GM12873 (cell line): Measurements from ENCODE around the gene ANKUB1.

Experiments used
- TF ChIP-seq, protein P1 (sequence below): IDR thresholded peaks from 2 replicates; pipeline ENCODE4 v1.5.1; 2012; ENCODE audit warnings: low read depth, mild to moderate bottlenecking, moderate library complexity, low read length, control low read depth; ENCODE audit not compliant: insufficient read depth; ENCODE audit errors: missing control alignments

Gene ANKUB1

DNA sequence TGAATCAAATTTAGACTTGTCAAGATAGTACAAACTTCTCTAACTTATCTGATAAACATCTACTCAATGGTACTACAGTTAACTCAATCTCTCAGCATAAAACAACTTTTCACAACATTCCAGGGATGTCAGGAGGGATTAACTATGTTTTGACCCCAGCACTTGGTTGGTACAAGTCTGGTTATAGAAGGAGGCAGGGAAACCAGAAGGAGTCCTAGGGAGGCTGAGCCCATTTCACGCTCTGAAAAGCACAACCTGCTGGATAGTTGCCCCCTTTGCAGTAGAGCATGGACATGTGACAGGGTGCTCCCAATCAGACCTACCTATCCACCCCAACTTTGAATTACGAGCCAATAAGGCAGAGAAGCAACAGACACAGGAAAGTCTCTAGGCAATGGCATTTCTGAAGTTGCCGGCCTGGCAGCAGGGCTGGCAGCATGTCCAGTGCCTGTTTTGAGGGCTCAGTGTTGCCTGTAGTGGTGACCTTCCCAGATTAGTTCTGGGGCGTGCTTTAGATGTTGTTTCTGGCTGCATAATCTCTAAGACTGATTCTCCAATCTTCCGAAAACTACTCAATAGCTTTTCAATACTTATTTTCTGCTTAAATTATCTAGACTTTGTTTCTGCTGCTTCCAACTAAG lies 8.2 kb downstream of the ANKUB1 start:
- TF ChIP-seq, protein P1, sequence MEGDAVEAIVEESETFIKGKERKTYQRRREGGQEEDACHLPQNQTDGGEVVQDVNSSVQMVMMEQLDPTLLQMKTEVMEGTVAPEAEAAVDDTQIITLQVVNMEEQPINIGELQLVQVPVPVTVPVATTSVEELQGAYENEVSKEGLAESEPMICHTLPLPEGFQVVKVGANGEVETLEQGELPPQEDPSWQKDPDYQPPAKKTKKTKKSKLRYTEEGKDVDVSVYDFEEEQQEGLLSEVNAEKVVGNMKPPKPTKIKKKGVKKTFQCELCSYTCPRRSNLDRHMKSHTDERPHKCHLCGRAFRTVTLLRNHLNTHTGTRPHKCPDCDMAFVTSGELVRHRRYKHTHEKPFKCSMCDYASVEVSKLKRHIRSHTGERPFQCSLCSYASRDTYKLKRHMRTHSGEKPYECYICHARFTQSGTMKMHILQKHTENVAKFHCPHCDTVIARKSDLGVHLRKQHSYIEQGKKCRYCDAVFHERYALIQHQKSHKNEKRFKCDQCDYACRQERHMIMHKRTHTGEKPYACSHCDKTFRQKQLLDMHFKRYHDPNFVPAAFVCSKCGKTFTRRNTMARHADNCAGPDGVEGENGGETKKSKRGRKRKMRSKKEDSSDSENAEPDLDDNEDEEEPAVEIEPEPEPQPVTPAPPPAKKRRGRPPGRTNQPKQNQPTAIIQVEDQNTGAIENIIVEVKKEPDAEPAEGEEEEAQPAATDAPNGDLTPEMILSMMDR, result no peak

DNA sequence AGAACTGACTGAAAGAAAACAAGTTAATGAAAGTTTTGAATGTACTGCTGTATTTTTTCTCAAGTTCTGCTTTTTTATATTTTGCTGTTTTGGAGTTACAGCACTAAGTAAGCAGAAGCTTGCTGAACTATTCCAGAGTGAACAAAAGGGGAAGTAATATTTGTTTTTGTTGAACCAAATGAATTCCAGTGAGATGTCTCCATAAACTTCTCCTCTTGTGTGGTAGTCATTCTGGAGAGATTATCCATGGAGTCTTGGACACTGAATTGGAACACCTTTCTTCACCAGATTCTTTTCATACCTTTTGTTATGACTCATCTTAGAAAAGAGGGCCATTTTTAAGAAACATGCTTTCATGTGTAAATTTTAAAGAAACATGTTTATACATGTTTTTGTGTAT lies 8.8 kb downstream of the ANKUB1 start:
- TF ChIP-seq, protein P1, result no peak

DNA sequence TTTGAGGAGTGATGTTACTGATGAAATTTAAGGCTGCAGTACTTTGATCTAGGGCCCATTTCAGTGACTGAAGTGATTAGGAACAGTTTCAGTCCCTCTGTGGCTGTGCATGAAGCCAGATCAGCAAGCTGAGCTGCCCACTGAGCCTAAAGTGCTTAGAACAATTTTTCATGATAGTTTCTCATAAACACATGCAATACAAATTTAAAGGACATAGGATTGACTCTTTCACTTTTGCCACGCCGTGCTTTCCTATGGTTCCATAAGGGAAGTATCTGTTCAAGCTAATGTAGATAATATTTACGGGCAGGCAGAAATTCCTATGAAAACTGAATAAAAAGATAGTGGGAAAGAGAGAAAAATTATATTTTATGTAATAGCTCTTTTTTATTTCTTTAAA lies 10.6 kb downstream of the ANKUB1 start:
- TF ChIP-seq, protein P1, result no peak

DNA sequence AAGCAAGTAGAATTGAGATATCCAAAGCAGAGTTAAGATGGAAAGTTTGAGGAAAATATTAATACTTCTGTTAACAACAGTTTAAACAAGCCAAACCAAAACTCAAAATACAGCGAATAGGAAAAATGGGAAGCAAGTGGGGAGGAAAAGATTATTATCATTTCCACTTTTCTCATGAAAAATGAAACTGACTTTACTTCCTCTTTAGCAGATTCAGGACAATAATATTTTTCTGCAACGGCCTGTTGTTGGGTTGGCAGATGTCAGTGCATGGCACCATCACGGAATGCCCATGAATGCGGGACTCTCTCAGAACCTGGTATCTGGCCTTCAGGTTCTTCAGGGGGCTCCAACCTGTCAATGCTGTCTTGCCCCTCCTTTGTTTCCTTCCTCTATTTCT lies 11.1 kb downstream of the ANKUB1 start:
- TF ChIP-seq, protein P1, result no peak

DNA sequence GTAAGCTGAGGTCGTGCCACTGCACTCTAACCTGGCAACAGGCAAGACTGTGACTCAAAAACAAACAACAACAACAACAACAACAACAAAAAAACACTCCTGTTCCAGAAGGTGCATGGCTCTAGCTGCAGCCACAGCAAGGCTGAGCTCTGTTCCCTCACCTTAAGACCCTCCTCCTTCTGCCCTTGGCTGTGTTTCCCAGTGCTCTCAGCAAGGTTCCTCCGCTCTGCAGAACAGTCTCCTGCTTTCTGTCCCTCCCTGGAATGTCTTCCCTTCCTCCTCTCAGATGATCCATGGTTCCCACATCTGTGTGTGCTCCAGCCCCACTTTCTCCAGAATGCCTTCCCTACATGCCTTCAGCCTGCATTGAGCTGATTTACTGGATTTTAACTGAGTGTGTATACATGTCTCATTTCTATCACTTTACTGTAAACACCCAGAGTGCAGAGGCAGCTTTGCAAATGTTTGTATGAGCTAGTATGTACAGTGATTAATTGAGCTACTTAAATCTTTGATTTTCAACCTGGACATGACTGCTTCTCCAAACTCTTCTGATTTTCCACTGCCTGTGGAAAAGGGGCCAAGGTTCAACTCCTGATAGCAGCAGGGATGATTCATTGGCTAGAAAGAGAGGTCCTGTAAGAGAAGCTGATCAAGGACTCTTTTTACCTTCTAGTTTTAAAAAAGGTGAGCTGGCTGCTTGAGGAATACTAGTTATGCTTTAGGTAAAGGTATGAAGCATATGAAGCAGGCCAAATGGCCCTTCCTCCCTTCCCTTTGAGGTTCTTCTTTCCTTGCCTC lies 14.7 kb downstream of the ANKUB1 start:
- TF ChIP-seq, protein P1, result no peak

DNA sequence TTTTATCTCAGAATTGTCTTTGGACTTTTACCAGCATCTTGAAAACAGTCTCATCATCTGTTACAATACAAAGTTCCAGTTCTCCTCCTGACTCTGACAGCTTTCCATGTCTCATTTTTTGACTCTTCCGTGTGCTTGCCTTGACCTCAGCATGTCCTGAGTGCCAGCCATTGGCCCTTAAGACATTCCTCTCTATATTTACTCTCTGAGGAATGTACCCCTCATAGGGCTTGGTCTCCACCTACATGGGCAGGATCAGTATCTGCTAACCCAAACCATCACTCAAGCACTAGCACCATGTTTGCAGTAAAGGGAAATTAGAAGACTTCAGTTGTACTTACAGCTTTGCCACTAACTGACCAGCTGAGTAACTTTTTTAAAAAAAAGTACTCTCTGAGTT lies 16.2 kb downstream of the ANKUB1 start:
- TF ChIP-seq, protein P1, result no peak

DNA sequence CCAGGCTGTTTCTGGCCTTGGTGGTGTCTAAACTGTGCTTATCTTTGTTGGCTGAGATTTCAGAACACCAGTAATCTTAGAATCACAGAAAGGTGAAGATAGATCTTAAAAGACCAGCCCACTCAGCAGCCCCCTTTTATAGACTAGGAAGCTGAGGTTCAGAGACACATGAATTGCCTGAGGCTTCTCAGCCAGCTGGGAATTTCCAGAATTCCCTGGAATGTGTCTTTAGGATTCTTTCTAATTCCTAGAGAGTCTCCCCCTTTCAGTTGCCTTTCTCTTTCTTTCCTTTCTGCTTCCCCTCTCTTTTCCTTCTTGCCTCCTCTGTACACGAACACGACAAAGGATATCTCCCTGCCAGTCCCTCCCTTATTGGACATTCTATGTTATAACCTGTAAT lies 19.5 kb downstream of the ANKUB1 start:
- TF ChIP-seq, protein P1, result no peak
